ENCODE measurements around the gene KLHL26. TPM values are rescaled to one million over a fixed set of nuclear protein-coding genes. Genes with fewer than 3 reads are reported as not detected.

Gene KLHL26
- total and polyA plus RNA-seq, 2 experiments from 2014 or later: 2.9 to 6.4 TPM

- Histone ChIP-seq H3K4me1 (ENCODE audit: insufficient read depth) (peaks cover 22% of the 10 kb centered on the region), H3K36me3 (ENCODE audit: low read depth) (no peaks in the 10 kb centered on the region), H3K4me3 (no peak overlapping the region), H3K9me3 (ENCODE audit: low read depth) (no peaks in the 10 kb centered on the region), H3F3A (ENCODE audit: insufficient read depth) (peaks cover 8% of the 10 kb centered on the region; the same call in 1 of the 2 replicates), H4K20me1 (ENCODE audit: insufficient read depth) (no peaks in the 10 kb centered on the region), H3K9me2 (ENCODE audit: insufficient read depth) (no peaks in the 10 kb centered on the region), H3K79me2 (ENCODE audit: insufficient read depth) (no peaks in the 10 kb centered on the region), H3K27ac (no peak overlapping the region), H2AFZ (no peak overlapping the region), H3K27me3 (replicated peaks; ENCODE audit: insufficient read depth) (no peaks in the 10 kb centered on the region), H3K4me2 (ENCODE audit: unreplicated experiment) (no peak overlapping the region), H3K9ac (no peak overlapping the region)
- in situ Hi-C loops (cut with MboI): no loop called here
- no peak for DNase-seq
- TF ChIP-seq EZH2 (IDR thresholded peaks at IDR 0.05; ENCODE audit: insufficient read depth, poor library complexity, severe bottlenecking): no peak
- TF ChIP-seq EZH2phosphoT487 (IDR thresholded peaks at IDR 0.05; ENCODE audit: insufficient read depth, low read depth): no peak
- WGBS, 2 experiments (ENCODE audit: low coverage in 1 of 2, low lambda C conversion rate in 2 of 2, missing lambda C conversion rate in 2 of 2): 89 to 95% methylated on average over 10 of the region's 10 CpGs
These were observed 11.0 kb downstream of the KLHL26 start for GRCh38 chr19:18647807-18648206.

GRCh38 chr19:18648973-18649315, 12.1 kb downstream of the KLHL26 start:
- H3K27me3 ChIP-seq (replicated peaks; ENCODE audit: insufficient read depth): no peaks in the 10 kb centered on the region
- no peak for DNase-seq
- peaks cover 22% of the 10 kb centered on the region for H3K4me1 ChIP-seq (ENCODE audit: insufficient read depth)
- TF ChIP-seq EZH2phosphoT487 (IDR thresholded peaks at IDR 0.05; ENCODE audit: insufficient read depth, low read depth) (no peak), EZH2 (IDR thresholded peaks at IDR 0.05; ENCODE audit: insufficient read depth, poor library complexity, severe bottlenecking) (no peak)
- no peak overlapping the region for H2AFZ ChIP-seq
- no peaks in the 10 kb centered on the region for H3K79me2 ChIP-seq (ENCODE audit: insufficient read depth)
- no peak overlapping the region for H3K9ac ChIP-seq
- H4K20me1 ChIP-seq (ENCODE audit: insufficient read depth): no peaks in the 10 kb centered on the region
- no peak overlapping the region for H3K4me2 ChIP-seq (ENCODE audit: unreplicated experiment)
- no peaks in the 10 kb centered on the region for H3K9me2 ChIP-seq (ENCODE audit: insufficient read depth)
- 82 to 83% methylated on average over 13 of the region's 13 CpGs for WGBS, 2 experiments (ENCODE audit: low coverage in 1 of 2, low lambda C conversion rate in 2 of 2, missing lambda C conversion rate in 2 of 2)
- H3K36me3 ChIP-seq (ENCODE audit: low read depth): no peaks in the 10 kb centered on the region
- peaks cover 8% of the 10 kb centered on the region; the same call in 1 of the 2 replicates for H3F3A ChIP-seq (ENCODE audit: insufficient read depth)
- no peaks in the 10 kb centered on the region for H3K9me3 ChIP-seq (ENCODE audit: low read depth)
- in situ Hi-C loops (cut with MboI): no loop called here
- no peak overlapping the region for H3K27ac ChIP-seq
- no peak overlapping the region for H3K4me3 ChIP-seq

GRCh38 chr19:18649371-18650020, 12.7 kb downstream of the KLHL26 start:
- no peaks in the 10 kb centered on the region for H3K36me3 ChIP-seq (ENCODE audit: low read depth)
- WGBS, 2 experiments (ENCODE audit: low coverage in 1 of 2, low lambda C conversion rate in 2 of 2, missing lambda C conversion rate in 2 of 2): 27% methylated on average over 25 of the region's 25 CpGs
- peak overlapping the region; percentile 66 for H2AFZ ChIP-seq
- peaks cover 8% of the 10 kb centered on the region; the same call in 1 of the 2 replicates for H3F3A ChIP-seq (ENCODE audit: insufficient read depth)
- peak overlapping the region; percentile 87 for H3K27ac ChIP-seq
- peak overlapping the region; percentile 78 for H3K9ac ChIP-seq
- no peaks in the 10 kb centered on the region for H3K9me3 ChIP-seq (ENCODE audit: low read depth)
- no peaks in the 10 kb centered on the region for H3K9me2 ChIP-seq (ENCODE audit: insufficient read depth)
- TF ChIP-seq EZH2phosphoT487 (IDR thresholded peaks at IDR 0.05; ENCODE audit: insufficient read depth, low read depth) (no peak), EZH2 (IDR thresholded peaks at IDR 0.05; ENCODE audit: insufficient read depth, poor library complexity, severe bottlenecking) (no peak)
- in situ Hi-C loops (cut with MboI): no loop called here
- H3K4me2 ChIP-seq (ENCODE audit: unreplicated experiment): peak overlapping the region; percentile 72
- no peaks in the 10 kb centered on the region for H3K79me2 ChIP-seq (ENCODE audit: insufficient read depth)
- no peaks in the 10 kb centered on the region for H3K27me3 ChIP-seq (replicated peaks; ENCODE audit: insufficient read depth)
- DNase-seq: peak; percentile 52
- H3K4me1 ChIP-seq (ENCODE audit: insufficient read depth): peaks cover 22% of the 10 kb centered on the region
- peak overlapping the region; percentile 42; the same call in 1 of the 2 replicates for H3K4me3 ChIP-seq
- no peaks in the 10 kb centered on the region for H4K20me1 ChIP-seq (ENCODE audit: insufficient read depth)

DNA sequence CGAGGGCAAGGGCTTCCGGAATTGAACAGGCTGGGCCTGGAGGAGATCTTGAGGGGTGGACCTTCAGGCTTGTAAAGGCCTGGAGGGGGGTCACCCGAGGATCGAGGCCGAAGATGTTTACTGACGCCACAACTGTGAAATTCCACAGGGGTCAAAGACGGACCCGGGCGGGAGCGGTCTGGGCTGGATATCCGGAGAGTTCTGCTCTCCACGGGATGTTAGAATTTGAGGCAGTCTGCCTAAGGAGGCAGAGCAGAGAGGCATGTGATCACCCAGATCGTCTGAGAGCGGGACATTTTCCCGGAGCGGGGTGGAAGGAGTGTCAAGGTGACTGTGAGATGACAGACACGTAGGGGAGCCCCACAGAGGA, 13.2 kb downstream of the KLHL26 start:
- Histone ChIP-seq H3K9me3 (ENCODE audit: low read depth) (no peaks in the 10 kb centered on the region), H3K36me3 (ENCODE audit: low read depth) (no peaks in the 10 kb centered on the region), H3F3A (ENCODE audit: insufficient read depth) (peaks cover 8% of the 10 kb centered on the region; the same call in 1 of the 2 replicates), H3K4me2 (ENCODE audit: unreplicated experiment) (peak overlapping the region; percentile 72), H3K4me3 (peak overlapping the region; percentile 42), H4K20me1 (ENCODE audit: insufficient read depth) (no peaks in the 10 kb centered on the region), H3K4me1 (ENCODE audit: insufficient read depth) (peaks cover 22% of the 10 kb centered on the region), H2AFZ (peak overlapping the region; percentile 66), H3K9ac (peak overlapping the region; percentile 78), H3K27me3 (replicated peaks; ENCODE audit: insufficient read depth) (no peaks in the 10 kb centered on the region), H3K27ac (peak overlapping the region; percentile 87), H3K79me2 (ENCODE audit: insufficient read depth) (no peaks in the 10 kb centered on the region), H3K9me2 (ENCODE audit: insufficient read depth) (no peaks in the 10 kb centered on the region)
- in situ Hi-C loops (cut with MboI): no loop called here
- TF ChIP-seq EZH2 (IDR thresholded peaks at IDR 0.05; ENCODE audit: insufficient read depth, poor library complexity, severe bottlenecking): no peak
- peak; percentile 72 for DNase-seq
- WGBS, 2 experiments (ENCODE audit: low coverage in 1 of 2, low lambda C conversion rate in 2 of 2, missing lambda C conversion rate in 2 of 2): 2 to 6% methylated on average over 17 of the region's 17 CpGs

Data from GM23248 (cell line).